ENCODE data around the gene TNC. TPM values are rescaled to one million over a fixed set of nuclear protein-coding genes. Genes with fewer than 3 reads are reported as not detected.

The TNC gene
- total and polyA plus RNA-seq, 8 donors, result 66.3 to 329 (median 109) TPM

DNA sequence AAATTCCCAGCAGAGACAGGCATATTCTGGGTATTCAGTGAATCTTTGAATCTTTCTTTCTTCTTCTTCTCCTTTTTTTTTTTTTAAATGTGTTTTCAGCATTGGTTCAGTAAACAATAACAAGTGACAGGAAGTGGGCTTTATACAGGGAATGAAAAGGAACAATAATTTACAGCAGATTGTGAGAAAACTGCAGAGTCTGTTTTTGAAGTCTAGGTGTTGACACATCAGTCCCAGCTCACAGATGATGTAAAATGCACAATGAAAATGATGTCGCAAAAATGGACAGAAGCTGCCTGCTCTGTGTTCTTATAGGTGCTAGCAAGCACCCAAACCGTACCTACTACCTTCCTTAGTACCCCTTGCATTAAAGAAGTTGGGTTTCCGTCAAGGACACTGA, 38.8 kb downstream of the TNC start:
- no peaks in the 10 kb centered on the region for H3K9me3 ChIP-seq
- H3K27me3 ChIP-seq, result no peaks in the 10 kb centered on the region
- no peaks in the 10 kb centered on the region for H3K4me1 ChIP-seq
- no peak for ATAC-seq
- TF ChIP-seq, protein P1, sequence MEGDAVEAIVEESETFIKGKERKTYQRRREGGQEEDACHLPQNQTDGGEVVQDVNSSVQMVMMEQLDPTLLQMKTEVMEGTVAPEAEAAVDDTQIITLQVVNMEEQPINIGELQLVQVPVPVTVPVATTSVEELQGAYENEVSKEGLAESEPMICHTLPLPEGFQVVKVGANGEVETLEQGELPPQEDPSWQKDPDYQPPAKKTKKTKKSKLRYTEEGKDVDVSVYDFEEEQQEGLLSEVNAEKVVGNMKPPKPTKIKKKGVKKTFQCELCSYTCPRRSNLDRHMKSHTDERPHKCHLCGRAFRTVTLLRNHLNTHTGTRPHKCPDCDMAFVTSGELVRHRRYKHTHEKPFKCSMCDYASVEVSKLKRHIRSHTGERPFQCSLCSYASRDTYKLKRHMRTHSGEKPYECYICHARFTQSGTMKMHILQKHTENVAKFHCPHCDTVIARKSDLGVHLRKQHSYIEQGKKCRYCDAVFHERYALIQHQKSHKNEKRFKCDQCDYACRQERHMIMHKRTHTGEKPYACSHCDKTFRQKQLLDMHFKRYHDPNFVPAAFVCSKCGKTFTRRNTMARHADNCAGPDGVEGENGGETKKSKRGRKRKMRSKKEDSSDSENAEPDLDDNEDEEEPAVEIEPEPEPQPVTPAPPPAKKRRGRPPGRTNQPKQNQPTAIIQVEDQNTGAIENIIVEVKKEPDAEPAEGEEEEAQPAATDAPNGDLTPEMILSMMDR (IDR thresholded peaks at IDR 0.05), result no peak
- no peak overlapping the region for H3K4me3 ChIP-seq
- no peak overlapping the region for H3K27ac ChIP-seq
- H3K36me3 ChIP-seq, result peaks cover 0 to 10% of the 10 kb centered on the region in 2 donors
- DNase-seq, result no peak
- intact Hi-C loops (cut with DNase I), result no loop called here

DNA sequence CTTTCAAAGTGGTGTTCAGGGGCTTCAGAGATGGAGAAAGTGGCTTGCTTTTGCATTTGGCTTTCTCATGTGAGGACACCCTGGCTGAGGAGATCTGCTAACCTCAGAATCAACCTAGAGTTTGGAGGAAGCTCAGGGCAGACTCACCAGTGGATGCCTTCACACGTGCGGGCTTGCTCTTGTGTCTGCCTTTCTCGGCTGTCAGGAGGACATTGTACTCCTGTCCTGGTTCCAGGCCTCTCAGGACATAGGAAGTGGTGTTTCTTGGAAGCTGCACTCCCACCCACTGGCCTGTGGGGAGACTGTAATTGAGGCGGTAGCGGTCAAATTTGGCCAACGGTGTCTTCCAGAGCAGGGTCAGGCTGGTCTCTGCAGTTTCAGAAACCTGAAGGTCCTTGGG, 44.5 kb downstream of the TNC start:
- H3K4me3 ChIP-seq, result no peak overlapping the region
- H3K36me3 ChIP-seq, result peaks cover 0 to 10% of the 10 kb centered on the region in 2 donors
- H3K27ac ChIP-seq, result no peak overlapping the region
- DNase-seq, result no peak
- no peak for ATAC-seq
- intact Hi-C loops (cut with DNase I), result no loop called here
- H3K27me3 ChIP-seq, result no peaks in the 10 kb centered on the region
- TF ChIP-seq, protein P1 (IDR thresholded peaks at IDR 0.05), result no peak
- H3K9me3 ChIP-seq, result no peaks in the 10 kb centered on the region
- H3K4me1 ChIP-seq, result no peaks in the 10 kb centered on the region

DNA sequence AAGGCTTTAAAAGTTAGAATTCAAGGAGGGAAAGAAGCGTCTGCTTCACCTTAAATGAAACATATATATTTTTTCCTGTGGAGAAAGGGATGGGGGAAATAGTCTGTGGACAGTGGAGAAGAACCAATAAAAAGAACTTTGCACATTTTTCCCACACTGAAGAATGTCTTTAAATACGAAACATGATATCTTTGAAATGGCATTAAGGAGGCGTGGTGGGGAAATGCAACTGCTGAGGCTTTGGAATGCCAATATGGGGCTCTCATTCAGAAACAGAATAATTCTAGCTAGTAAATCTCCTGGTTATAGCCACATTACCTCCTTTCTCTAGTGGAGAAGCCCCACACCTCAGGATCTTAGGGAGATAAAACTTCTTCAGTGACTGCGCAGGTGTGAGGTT, 46.8 kb downstream of the TNC start:
- TF ChIP-seq, protein P1 (IDR thresholded peaks at IDR 0.05), result no peak
- ATAC-seq (no peak), DNase-seq (no peak)
- H3K9me3 ChIP-seq, result no peaks in the 10 kb centered on the region
- no peaks in the 10 kb centered on the region for H3K27me3 ChIP-seq
- H3K27ac ChIP-seq, result no peak overlapping the region
- intact Hi-C loops (cut with DNase I), result no loop called here
- no peaks in the 10 kb centered on the region for H3K4me1 ChIP-seq
- H3K36me3 ChIP-seq, result no peaks in the 10 kb centered on the region
- no peak overlapping the region for H3K4me3 ChIP-seq

DNA sequence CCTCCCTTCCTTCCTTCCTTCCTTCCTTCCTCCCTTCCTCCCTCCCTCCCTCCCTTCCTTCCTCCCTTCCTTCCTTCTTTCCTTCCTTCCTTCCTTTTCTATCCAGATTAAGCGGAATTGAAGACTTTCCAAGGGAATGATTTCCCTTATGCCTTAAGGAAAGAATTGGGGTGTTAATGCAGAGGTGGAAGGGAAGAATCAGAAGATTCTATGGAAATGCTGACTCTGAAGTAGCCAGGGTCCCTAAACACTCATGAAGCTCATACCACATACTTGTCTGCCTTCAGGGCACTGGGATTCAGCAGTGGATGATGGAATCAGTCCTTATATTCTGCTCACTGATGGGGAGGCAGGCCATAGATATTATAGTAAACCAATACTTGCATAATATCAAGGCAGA, 48.2 kb downstream of the TNC start:
- Histone ChIP-seq H3K27me3 (no peaks in the 10 kb centered on the region), H3K36me3 (no peaks in the 10 kb centered on the region), H3K4me1 (no peaks in the 10 kb centered on the region), H3K9me3 (no peaks in the 10 kb centered on the region), H3K4me3 (no peak overlapping the region), H3K27ac (no peak overlapping the region)
- ATAC-seq (no peak), DNase-seq (no peak)
- intact Hi-C loops (cut with DNase I), result no loop called here
- TF ChIP-seq, protein P1 (IDR thresholded peaks at IDR 0.05), result no peak

DNA sequence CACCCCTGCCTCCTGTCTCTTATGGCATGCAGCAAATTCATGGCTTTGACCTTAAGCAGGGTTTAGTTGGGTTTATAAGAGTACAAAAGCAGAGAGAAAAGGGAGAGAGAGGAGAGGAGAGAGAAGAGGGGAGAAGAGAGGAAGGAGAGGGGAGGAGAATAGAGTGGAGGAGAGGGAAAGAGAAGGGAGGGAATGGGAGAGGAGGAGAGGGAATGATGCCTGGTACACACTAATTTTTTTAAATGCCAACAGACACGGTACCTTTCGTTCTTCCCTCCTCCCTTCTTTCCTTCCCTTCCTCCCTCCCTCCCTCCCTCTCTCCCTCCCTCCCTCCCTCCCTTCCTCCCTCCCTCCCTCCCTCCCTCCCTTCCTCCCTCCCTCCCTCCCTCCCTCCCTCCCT, 48.7 kb downstream of the TNC start:
- Histone ChIP-seq H3K4me1 (no peaks in the 10 kb centered on the region), H3K9me3 (no peaks in the 10 kb centered on the region), H3K36me3 (no peaks in the 10 kb centered on the region), H3K27ac (no peak overlapping the region), H3K27me3 (no peaks in the 10 kb centered on the region), H3K4me3 (no peak overlapping the region)
- TF ChIP-seq, protein P1 (IDR thresholded peaks at IDR 0.05), result no peak
- DNase-seq (no peak), ATAC-seq (no peak)
- intact Hi-C loops (cut with DNase I), result no loop called here

Measured in left lung (tissue), 10 donors.